HG02840 (cell line): ENCODE results near the gene PCDHA9.
"Not testable (repeated sequence)": the region's sequence is repeated elsewhere in the genome, so short reads cannot be mapped to it uniquely, and the experiment has no call there.

Experiments
- ATAC-seq: cut with Tn5 transposase; IDR thresholded peaks from one replicate; pipeline ENCODE4 v1.9.1; 2021; ENCODE audit warnings: mild to moderate bottlenecking, moderate library complexity, moderate number of reproducible peaks; ENCODE audit not compliant: unreplicated experiment, low FRiP score

PCDHA9 gene, protein sequence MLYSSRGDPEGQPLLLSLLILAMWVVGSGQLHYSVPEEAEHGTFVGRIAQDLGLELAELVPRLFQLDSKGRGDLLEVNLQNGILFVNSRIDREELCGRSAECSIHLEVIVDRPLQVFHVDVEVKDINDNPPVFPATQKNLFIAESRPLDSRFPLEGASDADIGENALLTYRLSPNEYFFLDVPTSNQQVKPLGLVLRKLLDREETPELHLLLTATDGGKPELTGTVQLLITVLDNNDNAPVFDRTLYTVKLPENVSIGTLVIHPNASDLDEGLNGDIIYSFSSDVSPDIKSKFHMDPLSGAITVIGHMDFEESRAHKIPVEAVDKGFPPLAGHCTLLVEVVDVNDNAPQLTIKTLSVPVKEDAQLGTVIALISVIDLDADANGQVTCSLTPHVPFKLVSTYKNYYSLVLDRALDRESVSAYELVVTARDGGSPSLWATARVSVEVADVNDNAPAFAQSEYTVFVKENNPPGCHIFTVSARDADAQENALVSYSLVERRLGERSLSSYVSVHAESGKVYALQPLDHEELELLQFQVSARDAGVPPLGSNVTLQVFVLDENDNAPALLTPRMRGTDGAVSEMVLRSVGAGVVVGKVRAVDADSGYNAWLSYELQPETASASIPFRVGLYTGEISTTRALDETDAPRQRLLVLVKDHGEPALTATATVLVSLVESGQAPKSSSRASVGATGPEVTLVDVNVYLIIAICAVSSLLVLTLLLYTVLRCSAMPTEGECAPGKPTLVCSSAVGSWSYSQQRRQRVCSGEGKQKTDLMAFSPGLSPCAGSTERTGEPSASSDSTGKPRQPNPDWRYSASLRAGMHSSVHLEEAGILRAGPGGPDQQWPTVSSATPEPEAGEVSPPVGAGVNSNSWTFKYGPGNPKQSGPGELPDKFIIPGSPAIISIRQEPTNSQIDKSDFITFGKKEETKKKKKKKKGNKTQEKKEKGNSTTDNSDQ

DNA sequence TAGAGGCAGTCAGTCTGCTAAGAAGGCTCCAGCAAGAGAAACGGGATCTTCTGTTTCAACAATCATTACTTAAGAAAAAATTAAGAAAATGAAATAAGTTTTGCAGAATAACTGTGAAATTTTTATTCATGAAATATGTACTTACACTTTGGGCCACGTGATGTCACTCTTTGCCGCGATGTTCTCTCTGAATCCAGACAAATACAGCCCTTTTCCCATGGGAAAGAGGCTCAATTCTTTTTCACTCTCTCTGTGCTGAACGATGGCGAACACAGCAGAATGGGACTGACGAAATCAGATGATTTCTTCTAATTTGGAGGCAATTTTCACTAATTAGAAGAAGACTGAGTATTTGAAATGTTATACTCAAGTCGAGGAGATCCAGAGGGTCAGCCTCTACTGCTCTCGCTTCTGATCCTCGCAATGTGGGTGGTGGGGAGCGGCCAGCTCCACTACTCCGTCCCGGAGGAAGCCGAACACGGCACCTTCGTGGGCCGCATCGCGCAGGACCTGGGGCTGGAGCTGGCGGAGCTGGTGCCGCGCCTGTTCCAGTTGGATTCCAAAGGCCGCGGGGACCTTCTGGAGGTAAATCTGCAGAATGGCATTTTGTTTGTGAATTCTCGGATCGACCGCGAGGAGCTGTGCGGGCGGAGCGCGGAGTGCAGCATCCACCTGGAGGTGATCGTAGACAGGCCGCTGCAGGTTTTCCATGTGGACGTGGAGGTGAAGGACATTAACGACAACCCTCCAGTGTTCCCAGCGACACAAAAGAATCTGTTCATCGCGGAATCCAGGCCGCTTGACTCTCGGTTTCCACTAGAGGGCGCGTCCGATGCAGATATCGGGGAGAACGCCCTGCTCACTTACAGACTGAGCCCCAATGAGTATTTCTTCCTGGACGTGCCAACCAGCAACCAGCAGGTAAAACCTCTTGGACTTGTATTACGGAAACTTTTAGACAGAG is at the start of gene PCDHA9:
Gene PCDHA9, plus strand, starts transcription at position 244 of the 964 bp plus-strand sequence. Its CDS starts 114 bp downstream, at position 358.
- not testable (repeated sequence) for ATAC-seq

DNA sequence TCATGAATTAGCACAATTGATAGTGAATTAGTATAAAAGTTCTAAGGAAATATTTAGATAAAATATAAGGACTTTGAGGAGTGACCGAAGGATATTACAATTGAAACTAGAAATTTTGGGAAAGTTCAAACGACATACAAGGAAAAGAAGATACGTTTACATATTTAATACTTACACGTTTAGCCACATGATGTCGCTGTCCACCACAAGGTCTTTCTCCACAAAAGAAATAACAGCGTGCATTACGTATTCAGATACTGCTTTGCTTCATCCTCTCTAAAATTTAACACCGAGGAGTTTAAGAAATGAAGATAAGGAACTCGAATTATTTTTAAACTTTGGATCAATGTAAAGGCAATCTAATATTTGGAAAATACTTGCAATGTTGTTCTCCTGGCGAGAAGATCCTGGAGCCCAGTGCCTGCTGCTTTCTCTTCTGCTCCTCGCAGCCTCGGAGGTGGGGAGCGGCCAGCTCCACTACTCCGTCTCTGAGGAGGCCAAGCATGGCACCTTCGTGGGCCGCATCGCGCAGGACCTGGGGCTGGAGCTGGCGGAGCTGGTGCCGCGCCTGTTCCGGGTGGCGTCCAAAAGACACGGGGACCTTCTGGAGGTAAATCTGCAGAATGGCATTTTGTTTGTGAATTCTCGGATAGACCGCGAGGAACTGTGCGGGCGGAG is 47.2 kb upstream of the PCDHA9 start, which contains the start of gene PCDHA3:
Gene PCDHA3, plus strand, starts transcription at position 242 of the 678 bp plus-strand sequence.
- ATAC-seq: no peak

DNA sequence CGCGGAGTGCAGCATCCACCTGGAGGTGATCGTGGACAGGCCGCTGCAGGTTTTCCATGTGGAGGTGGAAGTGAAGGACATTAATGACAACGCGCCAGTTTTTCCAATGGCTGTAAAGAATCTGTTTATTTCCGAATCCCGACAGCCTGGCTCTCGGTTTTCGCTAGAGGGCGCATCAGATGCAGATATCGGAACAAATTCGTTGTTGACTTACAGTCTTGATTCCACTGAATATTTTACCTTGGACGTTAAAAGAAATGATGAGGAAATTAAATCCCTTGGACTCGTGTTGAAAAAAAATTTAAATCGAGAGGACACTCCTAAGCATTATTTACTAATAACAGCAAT is 46.7 kb upstream of the PCDHA9 start:
- no peak for ATAC-seq

DNA sequence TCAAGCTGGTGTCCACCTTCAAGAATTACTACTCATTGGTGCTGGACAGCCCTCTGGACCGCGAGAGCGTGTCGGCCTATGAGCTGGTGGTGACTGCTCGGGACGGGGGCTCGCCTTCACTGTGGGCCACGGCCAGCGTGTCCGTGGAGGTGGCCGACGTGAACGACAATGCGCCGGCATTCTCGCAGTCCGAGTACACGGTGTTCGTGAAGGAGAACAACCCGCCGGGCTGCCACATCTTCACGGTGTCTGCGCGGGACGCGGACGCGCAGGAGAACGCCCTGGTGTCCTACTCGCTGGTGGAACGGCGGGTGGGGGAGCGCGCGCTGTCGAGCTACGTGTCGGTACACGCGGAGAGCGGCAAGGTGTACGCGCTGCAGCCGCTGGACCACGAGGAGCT is 45.8 kb upstream of the PCDHA9 start:
- not testable (repeated sequence) for ATAC-seq

DNA sequence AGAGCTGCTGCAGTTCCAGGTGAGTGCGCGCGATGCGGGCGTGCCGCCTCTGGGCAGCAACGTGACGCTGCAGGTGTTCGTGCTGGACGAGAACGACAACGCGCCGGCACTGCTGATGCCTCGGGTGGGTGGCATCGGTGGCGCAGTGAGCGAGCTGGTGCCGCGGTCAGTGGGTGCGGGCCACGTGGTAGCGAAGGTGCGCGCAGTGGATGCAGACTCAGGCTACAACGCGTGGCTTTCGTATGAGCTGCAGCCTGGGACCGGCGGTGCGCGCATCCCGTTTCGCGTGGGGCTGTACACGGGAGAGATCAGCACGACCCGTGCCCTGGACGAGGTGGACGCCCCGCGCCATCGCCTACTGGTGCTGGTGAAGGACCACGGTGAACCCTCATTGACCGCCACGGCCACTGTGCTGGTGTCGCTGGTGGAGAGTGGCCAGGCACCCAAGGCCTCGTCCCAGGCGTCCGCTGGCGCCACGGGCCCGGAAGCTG is 45.4 kb upstream of the PCDHA9 start:
- ATAC-seq: no peak

DNA sequence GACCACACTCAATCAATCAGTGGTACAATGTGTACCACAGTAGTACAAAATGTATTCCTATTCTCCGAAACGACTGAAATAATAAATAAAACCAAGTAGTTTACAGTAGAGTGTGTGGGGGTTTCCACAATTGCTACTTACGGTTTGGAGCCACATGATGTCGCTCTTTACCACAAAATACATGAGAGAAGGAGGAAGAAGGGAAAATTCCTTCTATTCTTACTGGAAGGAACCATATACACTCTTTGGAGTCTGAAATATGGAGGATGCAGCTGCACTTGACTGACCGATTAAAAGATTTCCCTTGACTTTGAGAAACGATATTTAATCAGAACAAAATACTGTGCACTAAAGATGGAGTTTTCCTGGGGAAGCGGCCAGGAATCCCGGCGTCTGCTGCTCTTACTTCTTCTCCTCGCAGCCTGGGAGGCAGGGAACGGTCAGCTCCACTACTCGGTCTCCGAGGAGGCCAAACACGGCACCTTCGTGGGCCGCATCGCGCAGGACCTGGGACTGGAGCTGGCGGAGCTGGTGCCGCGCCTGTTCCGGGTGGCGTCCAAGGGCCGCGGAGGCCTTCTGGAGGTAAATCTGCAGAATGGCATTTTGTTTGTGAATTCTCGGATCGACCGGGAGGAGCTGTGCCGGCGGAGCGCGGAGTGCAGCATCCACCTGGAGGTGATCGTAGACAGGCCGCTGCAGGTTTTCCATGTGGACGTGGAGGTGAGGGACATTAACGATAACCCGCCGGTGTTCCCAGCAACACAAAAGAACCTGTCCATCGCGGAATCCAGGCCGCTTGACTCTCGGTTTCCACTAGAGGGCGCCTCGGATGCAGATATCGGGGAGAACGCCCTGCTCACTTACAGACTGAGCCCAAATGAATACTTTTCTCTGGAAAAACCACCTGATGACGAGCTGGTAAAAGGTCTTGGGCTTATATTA is 41.1 kb upstream of the PCDHA9 start, which contains the start of gene PCDHA4:
Gene PCDHA4, plus strand, starts transcription at position 235 of the 942 bp plus-strand sequence.
- no peak for ATAC-seq

DNA sequence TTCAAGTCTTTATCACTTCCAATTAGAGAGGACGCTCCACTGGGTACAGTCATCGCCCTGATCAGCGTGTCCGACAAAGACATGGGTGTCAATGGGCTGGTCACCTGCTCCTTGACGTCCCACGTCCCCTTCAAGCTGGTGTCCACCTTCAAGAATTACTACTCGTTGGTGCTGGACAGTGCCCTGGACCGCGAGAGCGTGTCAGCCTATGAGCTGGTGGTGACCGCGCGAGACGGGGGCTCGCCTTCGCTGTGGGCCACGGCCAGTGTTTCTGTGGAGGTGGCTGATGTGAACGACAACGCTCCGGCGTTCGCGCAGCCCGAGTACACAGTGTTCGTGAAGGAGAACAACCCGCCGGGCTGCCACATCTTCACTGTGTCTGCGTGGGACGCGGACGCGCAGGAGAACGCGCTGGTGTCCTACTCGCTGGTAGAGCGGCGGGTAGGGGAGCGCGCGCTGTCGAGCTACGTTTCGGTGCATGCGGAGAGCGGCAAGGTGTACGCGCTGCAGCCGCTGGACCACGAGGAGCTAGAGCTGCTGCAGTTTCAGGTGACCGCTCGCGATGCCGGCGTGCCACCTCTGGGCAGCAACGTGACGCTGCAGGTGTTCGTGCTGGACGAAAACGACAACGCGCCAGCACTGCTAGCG is 39.8 kb upstream of the PCDHA9 start:
- ATAC-seq: not testable (repeated sequence)

DNA sequence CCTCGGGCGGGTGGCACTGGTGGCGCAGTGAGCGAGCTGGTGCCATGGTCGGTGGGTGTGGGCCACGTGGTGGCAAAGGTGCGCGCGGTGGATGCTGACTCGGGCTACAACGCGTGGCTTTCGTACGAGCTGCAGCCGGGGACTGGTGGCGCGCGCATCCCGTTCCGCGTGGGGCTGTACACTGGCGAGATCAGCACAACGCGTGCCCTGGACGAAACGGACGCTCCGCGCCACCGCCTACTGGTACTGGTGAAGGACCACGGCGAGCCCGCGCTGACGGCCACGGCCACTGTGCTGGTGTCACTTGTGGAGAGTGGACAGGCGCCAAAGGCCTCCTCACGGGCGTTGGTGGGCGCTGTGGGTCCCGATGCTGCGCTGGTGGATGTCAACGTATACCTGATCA is 39.3 kb upstream of the PCDHA9 start:
- no peak for ATAC-seq

DNA sequence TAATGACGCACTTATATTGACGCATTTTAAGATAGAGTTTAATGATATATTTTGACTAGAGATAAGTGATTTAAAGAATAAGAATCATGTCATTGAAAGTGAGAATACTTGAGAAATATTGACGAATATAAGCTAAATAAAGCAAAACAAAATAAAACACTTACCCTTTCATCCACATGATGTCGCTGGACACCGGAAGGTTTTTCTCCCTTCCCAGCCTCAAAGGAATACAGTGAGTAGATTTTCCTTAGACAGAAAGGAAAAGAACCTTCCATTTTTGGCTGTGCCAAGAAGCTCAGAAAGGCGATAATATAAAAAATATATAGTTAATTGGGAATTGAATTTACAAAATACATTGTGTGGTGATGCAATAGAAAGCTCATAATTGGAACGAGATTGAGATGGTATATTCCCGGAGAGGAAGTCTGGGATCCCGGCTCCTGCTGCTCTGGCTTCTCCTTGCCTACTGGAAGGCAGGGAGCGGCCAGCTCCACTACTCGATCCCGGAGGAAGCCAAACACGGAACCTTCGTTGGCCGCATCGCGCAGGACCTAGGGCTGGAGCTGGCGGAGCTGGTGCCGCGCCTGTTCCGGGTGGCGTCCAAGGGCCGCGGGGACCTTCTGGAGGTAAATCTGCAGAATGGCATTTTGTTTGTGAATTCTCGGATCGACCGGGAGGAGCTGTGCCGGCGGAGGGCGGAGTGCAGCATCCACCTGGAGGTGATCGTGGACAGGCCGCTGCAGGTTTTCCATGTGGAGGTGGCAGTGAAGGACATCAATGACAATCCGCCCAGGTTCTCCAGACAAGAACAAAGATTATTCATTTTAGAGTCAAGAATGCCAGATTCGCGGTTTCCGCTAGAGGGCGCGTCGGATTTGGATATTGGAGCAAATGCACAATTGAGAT is 26.6 kb upstream of the PCDHA9 start, which contains the start of gene PCDHA5:
Gene PCDHA5, plus strand, starts transcription at position 239 of the 906 bp plus-strand sequence.
- no peak for ATAC-seq

DNA sequence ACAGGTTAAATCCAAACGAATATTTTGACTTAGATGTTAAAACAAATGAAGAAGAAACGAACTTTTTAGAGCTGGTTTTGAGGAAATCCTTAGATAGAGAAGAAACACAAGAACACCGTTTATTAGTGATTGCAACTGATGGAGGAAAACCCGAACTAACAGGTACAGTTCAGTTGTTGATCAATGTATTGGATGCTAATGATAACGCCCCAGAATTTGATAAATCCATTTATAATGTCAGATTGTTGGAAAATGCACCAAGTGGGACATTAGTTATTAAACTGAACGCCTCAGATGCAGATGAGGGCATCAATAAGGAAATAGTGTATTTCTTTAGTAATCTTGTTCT is 25.9 kb upstream of the PCDHA9 start:
- no peak for ATAC-seq

DNA sequence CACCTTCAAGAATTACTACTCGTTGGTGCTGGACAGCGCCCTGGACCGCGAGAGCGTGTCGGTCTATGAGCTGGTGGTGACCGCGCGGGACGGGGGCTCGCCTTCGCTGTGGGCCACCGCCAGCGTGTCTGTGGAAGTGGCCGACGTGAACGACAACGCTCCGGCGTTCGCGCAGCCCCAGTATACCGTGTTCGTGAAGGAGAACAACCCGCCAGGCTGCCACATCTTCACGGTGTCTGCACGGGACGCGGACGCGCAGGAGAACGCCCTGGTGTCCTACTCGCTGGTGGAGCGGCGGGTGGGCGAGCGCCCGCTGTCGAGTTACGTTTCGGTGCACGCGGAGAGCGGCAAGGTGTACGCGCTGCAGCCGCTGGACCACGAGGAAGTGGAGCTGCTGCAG is 25.2 kb upstream of the PCDHA9 start:
- ATAC-seq: not testable (repeated sequence)

DNA sequence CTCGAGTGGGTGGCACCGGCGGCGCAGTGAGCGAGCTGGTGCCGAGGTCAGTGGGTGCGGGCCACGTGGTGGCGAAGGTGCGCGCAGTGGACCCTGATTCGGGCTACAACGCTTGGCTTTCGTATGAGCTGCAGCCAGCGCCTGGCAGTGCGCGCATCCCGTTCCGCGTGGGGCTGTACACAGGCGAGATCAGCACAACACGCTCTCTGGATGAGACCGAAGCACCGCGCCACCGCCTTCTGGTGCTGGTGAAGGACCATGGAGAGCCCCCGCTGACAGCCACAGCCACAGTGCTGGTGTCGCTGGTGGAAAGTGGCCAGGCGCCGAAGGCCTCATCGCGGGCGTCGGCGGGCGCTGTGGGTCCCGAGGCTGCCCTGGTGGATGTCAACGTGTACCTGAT is 24.7 kb upstream of the PCDHA9 start:
- no peak for ATAC-seq

DNA sequence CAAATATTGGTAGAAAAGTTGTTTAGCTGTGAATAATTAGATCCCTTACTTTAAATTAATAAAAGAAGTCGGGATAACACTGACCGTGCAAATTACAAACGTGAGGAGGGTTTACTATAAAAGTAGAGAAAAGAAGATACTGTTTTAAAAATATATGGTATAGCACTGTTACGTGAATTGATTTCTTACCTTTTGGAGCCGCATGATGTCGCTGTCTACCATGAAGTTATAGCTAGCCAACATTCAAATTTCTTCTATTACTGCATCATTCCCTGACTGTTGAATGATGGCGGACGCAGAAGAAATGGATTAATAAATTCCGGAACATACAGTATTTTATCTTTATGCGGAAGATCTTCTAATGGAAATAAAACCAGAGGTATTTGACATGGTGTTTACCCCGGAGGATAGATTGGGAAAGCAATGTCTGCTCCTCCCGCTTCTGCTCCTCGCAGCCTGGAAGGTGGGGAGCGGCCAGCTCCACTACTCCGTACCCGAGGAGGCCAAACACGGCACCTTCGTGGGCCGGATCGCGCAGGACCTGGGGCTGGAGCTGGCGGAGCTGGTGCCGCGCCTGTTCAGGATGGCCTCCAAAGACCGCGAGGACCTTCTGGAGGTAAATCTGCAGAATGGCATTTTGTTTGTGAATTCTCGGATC is 20.3 kb upstream of the PCDHA9 start, which contains the start of gene PCDHA6:
Gene PCDHA6, plus strand, starts transcription at position 257 of the 658 bp plus-strand sequence. Its CDS starts 132 bp downstream, at position 389.
- ATAC-seq: no peak

DNA sequence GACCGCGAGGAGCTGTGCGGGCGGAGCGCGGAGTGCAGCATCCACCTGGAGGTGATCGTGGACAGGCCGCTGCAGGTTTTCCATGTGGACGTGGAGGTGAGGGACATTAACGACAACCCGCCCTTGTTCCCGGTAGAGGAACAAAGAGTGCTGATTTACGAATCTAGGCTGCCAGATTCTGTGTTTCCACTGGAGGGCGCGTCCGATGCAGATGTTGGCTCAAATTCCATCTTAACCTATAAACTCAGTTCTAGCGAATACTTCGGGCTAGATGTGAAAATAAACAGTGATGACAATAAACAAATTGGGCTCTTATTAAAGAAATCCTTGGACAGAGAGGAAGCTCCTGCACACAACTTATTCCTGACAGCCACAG is 19.8 kb upstream of the PCDHA9 start:
- ATAC-seq: no peak

DNA sequence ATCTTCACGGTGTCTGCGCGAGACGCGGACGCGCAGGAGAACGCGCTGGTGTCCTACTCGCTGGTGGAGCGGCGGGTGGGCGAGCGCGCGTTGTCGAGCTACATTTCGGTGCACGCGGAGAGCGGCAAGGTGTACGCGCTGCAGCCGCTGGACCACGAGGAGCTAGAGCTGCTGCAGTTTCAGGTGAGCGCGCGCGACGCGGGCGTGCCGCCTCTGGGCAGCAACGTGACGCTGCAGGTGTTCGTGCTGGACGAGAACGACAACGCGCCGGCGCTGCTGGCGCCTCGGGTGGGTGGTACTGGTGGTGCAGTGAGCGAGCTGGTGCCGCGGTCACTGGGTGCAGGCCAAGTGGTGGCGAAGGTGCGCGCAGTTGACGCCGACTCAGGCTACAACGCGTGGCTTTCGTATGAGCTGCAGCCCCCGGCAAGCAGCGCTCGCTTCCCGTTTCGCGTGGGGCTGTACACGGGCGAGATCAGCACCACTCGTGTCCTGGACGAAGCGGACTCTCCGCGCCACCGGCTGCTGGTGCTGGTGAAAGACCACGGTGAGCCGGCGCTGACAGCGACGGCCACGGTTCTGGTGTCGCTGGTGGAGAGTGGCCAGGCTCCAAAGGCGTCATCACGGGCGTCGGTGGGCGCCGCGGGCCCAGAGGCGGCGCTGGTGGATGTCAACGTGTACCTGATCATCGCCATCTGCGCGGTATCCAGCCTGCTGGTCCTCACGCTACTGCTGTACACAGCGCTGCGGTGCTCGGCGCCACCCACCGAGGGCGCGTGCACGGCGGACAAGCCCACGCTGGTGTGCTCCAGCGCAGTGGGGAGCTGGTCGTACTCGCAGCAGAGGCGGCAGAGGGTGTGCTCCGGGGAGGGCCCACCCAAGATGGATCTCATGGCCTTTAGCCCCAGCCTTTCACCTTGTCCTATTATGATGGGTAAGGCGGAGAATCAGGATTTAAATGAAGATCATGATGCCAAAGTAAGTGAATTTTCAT is 18.4 kb upstream of the PCDHA9 start:
- not testable (repeated sequence) for ATAC-seq
